ENCODE data around the gene PLEKHM3.

- no peak for TF ChIP-seq CTCF (IDR thresholded peaks at IDR 0.05 in 4 of 5, conservative IDR thresholded peaks at IDR 0.05 in 1 of 5)
- no peak for TF ChIP-seq POLR2A (IDR thresholded peaks at IDR 0.05)
These were observed 162.0 kb downstream of the PLEKHM3 start for GRCh38 chr2:207863345-207863744.

Data from gastrocnemius medialis (tissue), 4 donors.